Transverse colon (tissue), 4 donors: Measurements from ENCODE around the gene SLC39A11. TPM values are rescaled to one million over a fixed set of nuclear protein-coding genes. Genes with fewer than 3 reads are reported as not detected.
"Not testable (repeated sequence)": the region's sequence is repeated elsewhere in the genome, so short reads cannot be mapped to it uniquely, and the experiment has no call there.

Experiments
- DNase-seq: peaks from one replicate; pipeline ENCODE4 v3.0.0-alpha.2; 2019
- H3K27ac ChIP-seq, 4 donors: fragments of 200-600 bp; sonication (generic); 2 replicates each; pipeline ENCODE4 v1.5.1; 2016 to 2018; ENCODE audit warnings: inconsistent platforms in 4 of 4
- H3K27me3 ChIP-seq: fragments of 200-600 bp; sonication (generic); 2 replicates; pipeline ENCODE4 v1.5.1; 2017; ENCODE audit warnings: inconsistent platforms
- H3K36me3 ChIP-seq, 4 donors: fragments of 200-600 bp; sonication (generic); 2 replicates each; pipeline ENCODE4 v1.5.1; 2017 to 2019; ENCODE audit warnings: inconsistent platforms in 4 of 4
- H3K4me1 ChIP-seq, 4 donors: fragments of 200-600 bp; sonication (generic); 2 replicates each; pipeline ENCODE4 v1.5.1; 2017 to 2020; ENCODE audit warnings: inconsistent platforms in 4 of 4
- H3K4me3 ChIP-seq, 4 donors: fragments of 200-600 bp; sonication (generic); 1 replicate in 1 of 4; 2 replicates in 3 of 4; pipeline versions ENCODE4 v1.5.1 to v1.6.1; 2017 to 2019; ENCODE audit warnings: inconsistent platforms in 4 of 4
- H3K9me3 ChIP-seq, 2 donors: fragments of 200-600 bp; sonication (generic); 2 replicates each; pipeline ENCODE4 v1.5.1; 2017 to 2019; ENCODE audit warnings: inconsistent platforms in 2 of 2
- EP300 ChIP-seq: sonication (generic); formaldehyde crosslinking; IDR thresholded peaks from one replicate; pipeline ENCODE4 v1.6.1; 2017; ENCODE audit warnings: antibody characterized with exemption, low read depth
- POLR2A ChIP-seq: fragments of 450-650 bp; IDR thresholded peaks from one replicate; pipeline ENCODE4 v1.6.1; 2016; ENCODE audit warnings: antibody characterized with exemption, mild to moderate bottlenecking, moderate library complexity
- POLR2AphosphoS5 ChIP-seq, 3 donors: sonication (generic); formaldehyde crosslinking; IDR thresholded peaks; one replicate each; pipeline ENCODE4 v1.6.1; 2016; ENCODE audit warnings: antibody characterized with exemption in 3 of 3
- WGBS, 2 donors: methylation state at CpG; one replicate each; pipeline ENCODE4 v1.1.5; 2018; ENCODE audit warnings: low coverage in 1 of 2; 5-methylcytosine and 5-hydroxymethylcytosine counted together
- in situ Hi-C, 4 donors: fragments of 200-750 bp; cut with MboI; loops; one replicate each; pipeline versions ENCODE4 v1.15.0 to v1.15.1; 2017; ENCODE audit warnings: low sequenced_read_pairs in 3 of 4, low pct_ligation_motif_present in 1 of 4, low pct_unique_long_range_greater_than_20kb in 1 of 4
- intact Hi-C: fragments of 100-400 bp; cut with DNase I; formaldehyde crosslinking; loops from one replicate; pipeline ENCODE4 v1.15.1; 2023; ENCODE audit warnings: low total_unique reads
- total RNA-seq, 4 donors: library from RNA; depleted of rRNA; stranded (reverse); fragments of >200 nt; gene quantifications; one replicate each; pipeline ENCODE4 v1.1.0, GENCODE V29; 2016
- TF ChIP-seq, protein P1 (sequence below), 5 experiments: fragments of 200-600 bp in 3 of 5; fragments of 450-650 bp in 2 of 5; sonication (generic) in 3 of 5; IDR thresholded peaks; 1 replicate in 2 of 5; 2 replicates in 3 of 5; pipeline ENCODE4 v1.5.1; 2016 to 2017; ENCODE audit warnings: antibody characterized with exemption in 5 of 5, inconsistent platforms in 3 of 5, mild to moderate bottlenecking in 2 of 5, moderate library complexity in 1 of 5

The SLC39A11 gene
- total RNA-seq, 4 donors from 2014 or later: 20.7 to 49.7 (median 33.3) TPM

DNA sequence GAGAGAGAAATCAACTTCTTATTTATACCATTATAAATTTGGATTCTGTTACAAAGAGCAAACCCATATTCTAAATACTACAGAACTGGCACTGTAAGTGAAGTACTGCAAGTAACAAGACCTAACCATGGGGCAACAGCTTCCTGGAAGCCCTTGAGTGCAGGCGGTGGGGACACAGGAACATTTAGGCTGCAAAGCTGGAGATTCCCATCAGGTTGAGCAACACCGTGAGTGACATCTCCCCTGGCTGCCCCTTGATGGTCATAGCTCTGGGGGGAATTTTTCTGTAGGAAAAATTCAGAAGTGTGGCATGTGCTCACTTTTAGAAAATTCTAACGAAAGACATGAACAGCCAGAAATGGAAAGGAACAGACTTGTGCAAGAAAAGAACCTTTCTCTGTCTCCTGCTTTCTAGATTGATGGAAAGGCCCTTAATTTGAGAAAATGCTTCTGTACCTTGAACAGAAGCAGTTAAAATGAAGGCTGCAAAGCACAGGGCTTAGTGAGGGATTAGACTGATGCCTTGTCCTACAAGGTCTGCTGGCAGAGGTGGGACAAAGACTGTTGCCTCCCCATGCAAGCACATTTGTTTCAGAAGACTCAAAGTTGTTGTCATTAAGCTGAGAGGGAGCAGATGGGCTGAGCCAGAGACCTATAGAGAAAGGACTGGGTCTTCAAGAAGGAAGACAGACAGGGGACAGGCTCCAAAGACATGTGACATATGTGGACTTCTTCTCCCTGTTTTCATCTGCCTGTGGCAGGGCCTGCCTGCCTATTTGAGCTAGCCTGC, 380.8 kb downstream of the SLC39A11 start:
- H3K36me3 ChIP-seq: no peaks in the 10 kb centered on the region
- no peak for DNase-seq
- H3K4me1 ChIP-seq: no peaks in the 10 kb centered on the region
- H3K27ac ChIP-seq: no peak overlapping the region
- no peaks in the 10 kb centered on the region for H3K27me3 ChIP-seq
- in situ Hi-C loops: no loop called here
- TF ChIP-seq POLR2AphosphoS5 (IDR thresholded peaks at IDR 0.05) (no peak), POLR2A (no peak), EP300 (no peak)
- TF ChIP-seq, protein P1, sequence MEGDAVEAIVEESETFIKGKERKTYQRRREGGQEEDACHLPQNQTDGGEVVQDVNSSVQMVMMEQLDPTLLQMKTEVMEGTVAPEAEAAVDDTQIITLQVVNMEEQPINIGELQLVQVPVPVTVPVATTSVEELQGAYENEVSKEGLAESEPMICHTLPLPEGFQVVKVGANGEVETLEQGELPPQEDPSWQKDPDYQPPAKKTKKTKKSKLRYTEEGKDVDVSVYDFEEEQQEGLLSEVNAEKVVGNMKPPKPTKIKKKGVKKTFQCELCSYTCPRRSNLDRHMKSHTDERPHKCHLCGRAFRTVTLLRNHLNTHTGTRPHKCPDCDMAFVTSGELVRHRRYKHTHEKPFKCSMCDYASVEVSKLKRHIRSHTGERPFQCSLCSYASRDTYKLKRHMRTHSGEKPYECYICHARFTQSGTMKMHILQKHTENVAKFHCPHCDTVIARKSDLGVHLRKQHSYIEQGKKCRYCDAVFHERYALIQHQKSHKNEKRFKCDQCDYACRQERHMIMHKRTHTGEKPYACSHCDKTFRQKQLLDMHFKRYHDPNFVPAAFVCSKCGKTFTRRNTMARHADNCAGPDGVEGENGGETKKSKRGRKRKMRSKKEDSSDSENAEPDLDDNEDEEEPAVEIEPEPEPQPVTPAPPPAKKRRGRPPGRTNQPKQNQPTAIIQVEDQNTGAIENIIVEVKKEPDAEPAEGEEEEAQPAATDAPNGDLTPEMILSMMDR (IDR thresholded peaks at IDR 0.05): no peak
- peaks cover 0 to 8% of the 10 kb centered on the region in 2 donors for H3K9me3 ChIP-seq
- 93 to 100% methylated on average over 3 of the region's 3 CpGs for WGBS, 2 donors
- intact Hi-C loops: no loop called here
- H3K4me3 ChIP-seq: no peak overlapping the region

GRCh38 chr17:72710834-72711233, 381.7 kb downstream of the SLC39A11 start:
- no peak for TF ChIP-seq EP300
- TF ChIP-seq POLR2AphosphoS5 (IDR thresholded peaks at IDR 0.05): no peak
- TF ChIP-seq POLR2A: no peak
- TF ChIP-seq, protein P1 (IDR thresholded peaks at IDR 0.05): no peak
- Histone ChIP-seq H3K27me3 (no peaks in the 10 kb centered on the region), H3K4me3 (no peak overlapping the region), H3K4me1 (no peaks in the 10 kb centered on the region), H3K9me3 (peaks cover 0 to 8% of the 10 kb centered on the region in 2 donors), H3K27ac (no peak overlapping the region), H3K36me3 (no peaks in the 10 kb centered on the region)
- WGBS, 2 donors: 88 to 100% methylated on average over 1 of the region's 1 CpG
- DNase-seq: no peak
- intact Hi-C loops: no loop called here
- in situ Hi-C loops: no loop called here

DNA sequence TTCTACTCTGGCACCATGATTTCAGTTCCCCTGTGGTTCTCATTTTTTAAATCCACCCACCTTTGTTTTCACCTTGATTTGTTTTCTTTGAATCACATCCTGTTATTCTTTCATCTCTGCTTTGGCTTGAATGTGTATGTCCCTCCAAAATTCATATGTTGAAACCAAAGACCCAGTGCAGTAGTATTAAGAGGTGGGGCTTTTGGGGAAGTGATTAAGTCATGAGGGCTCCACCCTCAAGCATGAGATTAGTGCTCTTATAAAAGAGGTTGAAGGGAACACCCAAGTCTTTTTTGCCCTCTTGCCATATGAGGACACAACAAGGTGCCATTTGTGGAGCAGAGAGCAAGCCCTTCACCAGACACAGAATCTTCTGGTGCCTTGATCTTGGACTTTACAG, 382.3 kb downstream of the SLC39A11 start:
- H3K9me3 ChIP-seq: peaks cover 0 to 8% of the 10 kb centered on the region in 2 donors
- no peaks in the 10 kb centered on the region for H3K4me1 ChIP-seq
- DNase-seq: no peak
- in situ Hi-C loops: no loop called here
- H3K4me3 ChIP-seq: no peak overlapping the region
- TF ChIP-seq EP300: no peak
- no peak for TF ChIP-seq POLR2AphosphoS5 (IDR thresholded peaks at IDR 0.05)
- TF ChIP-seq POLR2A: no peak
- no peaks in the 10 kb centered on the region for H3K27me3 ChIP-seq
- H3K27ac ChIP-seq: no peak overlapping the region
- H3K36me3 ChIP-seq: no peaks in the 10 kb centered on the region
- intact Hi-C loops: no loop called here

GRCh38 chr17:72708682-72709081, 383.8 kb downstream of the SLC39A11 start:
- H3K27me3 ChIP-seq, intact Hi-C loops, H3K9me3 ChIP-seq, in situ Hi-C loops, H3K4me1 ChIP-seq, H3K4me3 ChIP-seq, H3K36me3 ChIP-seq, H3K27ac ChIP-seq, DNase-seq: not testable (repeated sequence)
- 97% methylated on average over 9 of the region's 9 CpGs; no CpG with 5 or more reads in 1 of the 2 donors for WGBS, 2 donors

DNA sequence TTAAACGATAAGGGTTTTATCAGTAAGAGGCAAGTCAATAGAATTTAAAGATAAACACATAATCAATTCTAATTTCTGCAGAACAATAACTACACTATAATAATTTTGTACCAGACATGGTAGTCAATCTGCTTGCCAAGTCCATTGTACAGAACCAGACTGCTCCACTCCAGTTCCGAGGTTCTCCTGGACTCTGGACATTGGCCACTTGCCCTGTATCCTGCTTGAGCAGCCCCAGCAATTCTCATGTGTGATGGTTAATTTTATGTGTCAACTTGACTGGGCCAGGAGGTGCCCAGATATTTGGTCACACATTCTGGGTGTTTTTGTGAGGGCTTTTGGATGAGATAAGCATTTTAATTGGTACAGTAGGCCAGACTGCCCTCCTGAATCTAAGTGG, 384.6 kb downstream of the SLC39A11 start:
- Histone ChIP-seq H3K9me3 (peaks cover 0 to 8% of the 10 kb centered on the region in 2 donors), H3K4me1 (no peaks in the 10 kb centered on the region), H3K27ac (no peak overlapping the region), H3K36me3 (no peaks in the 10 kb centered on the region), H3K4me3 (no peak overlapping the region), H3K27me3 (no peaks in the 10 kb centered on the region)
- no peak for DNase-seq
- in situ Hi-C loops: no loop called here
- 90 to 93% methylated on average over 1 to 2 of the region's 2 CpGs for WGBS, 2 donors
- intact Hi-C loops: no loop called here
- TF ChIP-seq EP300: no peak
- TF ChIP-seq POLR2AphosphoS5 (IDR thresholded peaks at IDR 0.05): no peak
- TF ChIP-seq POLR2A: no peak
- TF ChIP-seq, protein P1 (IDR thresholded peaks at IDR 0.05): no peak
